OCI-LY1 (cell line): ENCODE results near the gene EEFSEC.

ENCODE experiments used
- H2AFZ ChIP-seq: fragments of 200-600 bp; sonication (generic), shearing (Covaris generic); 2 replicates; pipeline ENCODE4 v1.6.0; 2014; ENCODE audit warnings: antibody characterized with exemption, mild to moderate bottlenecking, low read length
- H3F3A ChIP-seq: fragments of 200-600 bp; sonication (generic), shearing (Covaris generic); 2 replicates; pipeline ENCODE4 v1.6.0; 2014; ENCODE audit warnings: mild to moderate bottlenecking, antibody characterized with exemption, low read length, moderate library complexity; ENCODE audit not compliant: insufficient read depth
- H3K27ac ChIP-seq: fragments of 200-600 bp; sonication (generic); 2 replicates; pipeline ENCODE4 v1.5.1; 2014; ENCODE audit warnings: low read length, mixed run types, mild to moderate bottlenecking, low read depth; ENCODE audit not compliant: poor library complexity, severe bottlenecking
- H3K27me3 ChIP-seq: fragments of 200-600 bp; sonication (generic); 2 replicates; pipeline ENCODE4 v1.6.0; 2014; ENCODE audit warnings: antibody characterized with exemption, mild to moderate bottlenecking, low read length, moderate library complexity; ENCODE audit not compliant: insufficient read depth
- H3K36me3 ChIP-seq: fragments of 200-600 bp; sonication (generic); 2 replicates; pipeline ENCODE4 v1.6.1; 2014; ENCODE audit warnings: mild to moderate bottlenecking, antibody characterized with exemption, low read length, moderate library complexity, mixed read lengths; ENCODE audit not compliant: insufficient read depth
- H3K4me1 ChIP-seq: fragments of 200-600 bp; sonication (generic); 2 replicates; pipeline ENCODE4 v1.5.1; 2014; ENCODE audit warnings: mild to moderate bottlenecking, low read length, moderate library complexity; ENCODE audit not compliant: insufficient read depth, severe bottlenecking
- H3K4me2 ChIP-seq: fragments of 200-600 bp; sonication (generic), shearing (Covaris generic); 2 replicates; pipeline ENCODE4 v1.6.1; 2014; ENCODE audit warnings: low read length
- H3K4me3 ChIP-seq: fragments of 200-600 bp; sonication (generic); 2 replicates; pipeline ENCODE4 v1.5.1; 2014; ENCODE audit warnings: low read length, low read depth, mild to moderate bottlenecking, mixed read lengths; ENCODE audit not compliant: poor library complexity, severe bottlenecking
- H3K79me2 ChIP-seq: fragments of 200-600 bp; shearing (Covaris generic); 2 replicates; pipeline ENCODE4 v1.6.1; 2016; ENCODE audit warnings: mixed run types, low read length, mixed read lengths; ENCODE audit not compliant: insufficient read depth
- H3K9ac ChIP-seq: fragments of 200-600 bp; sonication (generic), shearing (Covaris generic); 2 replicates; pipeline ENCODE4 v1.6.1; 2014; ENCODE audit warnings: mild to moderate bottlenecking, low read length, mixed read lengths
- H3K9me2 ChIP-seq: fragments of 200-600 bp; sonication (generic), shearing (Covaris generic); 2 replicates; pipeline ENCODE4 v1.6.1; 2014; ENCODE audit warnings: low read depth, mild to moderate bottlenecking, low read length, mixed read lengths
- H3K9me3 ChIP-seq: fragments of 200-600 bp; shearing (Covaris generic); 2 replicates; pipeline ENCODE4 v1.6.1; 2014; ENCODE audit warnings: low read length, mixed read lengths
- H4K20me1 ChIP-seq: fragments of 200-600 bp; sonication (generic), shearing (Covaris generic); 2 replicates; pipeline ENCODE4 v1.6.0; 2016; ENCODE audit warnings: mild to moderate bottlenecking, low read length; ENCODE audit not compliant: insufficient read depth
- EZH2 ChIP-seq: fragments of 200-600 bp; sonication (generic), shearing (Covaris generic); IDR thresholded peaks from 2 replicates; pipeline ENCODE4 v1.8.0; 2017; ENCODE audit warnings: borderline replicate concordance, mixed run types, mild to moderate bottlenecking, antibody characterized with exemption, low read length, moderate library complexity, mixed read lengths
- TF ChIP-seq, protein P1 (sequence below): fragments of 200-600 bp; sonication (generic), shearing (Covaris generic); IDR thresholded peaks from 2 replicates; pipeline ENCODE4 v1.5.1; 2017; ENCODE audit warnings: mild to moderate bottlenecking, antibody characterized with exemption, low read length, moderate library complexity, mixed read lengths

Gene EEFSEC

DNA sequence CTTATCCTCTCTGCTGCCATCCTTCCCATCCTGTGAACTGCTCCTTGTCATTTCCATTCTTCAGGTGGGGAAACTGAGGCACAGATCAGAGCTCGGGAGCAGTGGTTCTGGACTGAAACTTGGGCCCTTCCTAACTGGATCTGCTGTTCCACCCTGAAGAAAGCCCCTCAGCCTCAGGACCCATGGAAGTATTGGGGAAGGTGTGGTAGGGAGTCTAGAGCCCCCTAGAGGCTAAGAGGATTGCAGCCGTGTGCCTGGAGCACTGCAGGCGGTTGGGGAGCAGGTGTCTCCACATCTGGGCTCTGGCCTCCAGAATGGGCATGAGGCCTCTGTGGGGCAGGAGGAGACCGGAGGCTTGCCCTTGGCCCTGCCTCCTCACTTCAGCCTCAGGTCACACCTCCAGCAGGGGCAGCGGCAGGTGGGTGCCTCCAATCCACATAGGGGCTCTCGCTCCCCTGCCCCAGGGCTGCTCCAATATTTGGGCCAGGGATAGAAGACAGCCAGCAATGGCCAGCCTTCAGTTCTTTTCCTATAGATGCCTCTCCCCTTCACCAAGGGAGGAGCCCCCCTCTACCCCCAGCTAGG lies 285.3 kb downstream of the EEFSEC start:
- Histone ChIP-seq H2AFZ (no peak overlapping the region), H3K4me2 (no peak overlapping the region), H3F3A (no peaks in the 10 kb centered on the region), H3K9me2 (no peaks in the 10 kb centered on the region), H4K20me1 (no peaks in the 10 kb centered on the region), H3K9me3 (no peaks in the 10 kb centered on the region), H3K4me1 (no peaks in the 10 kb centered on the region), H3K4me3 (no peak overlapping the region), H3K9ac (no peak overlapping the region), H3K27me3 (peaks cover 23% of the 10 kb centered on the region; the same call in 1 of the 2 replicates), H3K79me2 (no peaks in the 10 kb centered on the region), H3K27ac (no peak overlapping the region), H3K36me3 (no peaks in the 10 kb centered on the region)
- TF ChIP-seq, protein P1, sequence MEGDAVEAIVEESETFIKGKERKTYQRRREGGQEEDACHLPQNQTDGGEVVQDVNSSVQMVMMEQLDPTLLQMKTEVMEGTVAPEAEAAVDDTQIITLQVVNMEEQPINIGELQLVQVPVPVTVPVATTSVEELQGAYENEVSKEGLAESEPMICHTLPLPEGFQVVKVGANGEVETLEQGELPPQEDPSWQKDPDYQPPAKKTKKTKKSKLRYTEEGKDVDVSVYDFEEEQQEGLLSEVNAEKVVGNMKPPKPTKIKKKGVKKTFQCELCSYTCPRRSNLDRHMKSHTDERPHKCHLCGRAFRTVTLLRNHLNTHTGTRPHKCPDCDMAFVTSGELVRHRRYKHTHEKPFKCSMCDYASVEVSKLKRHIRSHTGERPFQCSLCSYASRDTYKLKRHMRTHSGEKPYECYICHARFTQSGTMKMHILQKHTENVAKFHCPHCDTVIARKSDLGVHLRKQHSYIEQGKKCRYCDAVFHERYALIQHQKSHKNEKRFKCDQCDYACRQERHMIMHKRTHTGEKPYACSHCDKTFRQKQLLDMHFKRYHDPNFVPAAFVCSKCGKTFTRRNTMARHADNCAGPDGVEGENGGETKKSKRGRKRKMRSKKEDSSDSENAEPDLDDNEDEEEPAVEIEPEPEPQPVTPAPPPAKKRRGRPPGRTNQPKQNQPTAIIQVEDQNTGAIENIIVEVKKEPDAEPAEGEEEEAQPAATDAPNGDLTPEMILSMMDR: peak; percentile 83
- no peak for TF ChIP-seq EZH2

DNA sequence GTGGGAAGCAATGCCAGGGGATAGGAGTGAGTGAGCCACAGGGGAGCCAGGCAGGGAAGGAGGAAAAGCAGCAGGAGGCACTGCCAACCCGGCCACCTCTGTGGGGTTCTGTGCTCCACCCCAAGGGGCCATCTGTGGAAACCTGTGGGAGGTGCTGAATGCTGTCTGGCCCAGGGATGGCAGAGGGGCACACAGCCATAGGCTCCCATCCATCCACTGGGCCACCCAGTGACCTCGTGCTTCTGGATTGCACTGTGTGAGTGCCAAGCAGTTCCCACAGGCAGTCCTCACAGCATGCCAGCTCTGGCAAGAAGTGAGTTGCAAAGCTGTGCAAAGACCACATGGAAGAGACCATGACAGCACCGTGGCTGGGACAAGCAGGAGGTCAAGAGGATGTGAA lies 285.9 kb downstream of the EEFSEC start:
- Histone ChIP-seq H3K4me3 (no peak overlapping the region), H3K79me2 (no peaks in the 10 kb centered on the region), H3K9me2 (no peaks in the 10 kb centered on the region), H3K36me3 (no peaks in the 10 kb centered on the region), H3K4me1 (no peaks in the 10 kb centered on the region), H3K4me2 (no peak overlapping the region), H3K27me3 (peaks cover 24% of the 10 kb centered on the region; the same call in 1 of the 2 replicates), H2AFZ (no peak overlapping the region), H4K20me1 (no peaks in the 10 kb centered on the region), H3F3A (no peaks in the 10 kb centered on the region), H3K9ac (no peak overlapping the region), H3K27ac (no peak overlapping the region), H3K9me3 (no peaks in the 10 kb centered on the region)
- TF ChIP-seq, protein P1: no peak
- no peak for TF ChIP-seq EZH2

DNA sequence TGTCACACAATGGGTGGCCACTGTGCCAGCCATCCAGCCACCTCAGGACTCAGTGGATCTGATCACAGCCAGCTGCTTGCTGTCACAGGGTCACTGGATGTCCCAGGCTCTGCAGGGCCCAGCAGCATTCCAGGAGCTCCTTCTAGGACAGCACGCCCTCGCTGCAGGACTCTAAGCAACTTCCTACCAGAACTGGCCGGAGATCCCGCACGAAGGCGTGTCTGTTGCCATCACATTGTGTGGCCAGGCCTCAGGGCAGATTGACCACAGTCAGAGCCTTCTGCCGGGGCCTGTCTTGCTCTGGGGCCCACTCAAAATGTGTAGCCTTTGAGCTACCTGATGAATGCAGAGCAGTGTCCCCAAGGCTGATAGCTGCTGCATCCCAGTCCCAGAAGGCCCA lies 288.8 kb downstream of the EEFSEC start:
- no peaks in the 10 kb centered on the region for H4K20me1 ChIP-seq
- no peaks in the 10 kb centered on the region for H3K9me3 ChIP-seq
- H2AFZ ChIP-seq: no peak overlapping the region
- no peaks in the 10 kb centered on the region for H3K4me1 ChIP-seq
- peaks cover 15% of the 10 kb centered on the region; the same call in 1 of the 2 replicates for H3K27me3 ChIP-seq
- H3K79me2 ChIP-seq: no peaks in the 10 kb centered on the region
- H3K9ac ChIP-seq: no peak overlapping the region
- no peak overlapping the region for H3K27ac ChIP-seq
- no peak for TF ChIP-seq EZH2
- TF ChIP-seq, protein P1: no peak
- H3K36me3 ChIP-seq: no peaks in the 10 kb centered on the region
- no peak overlapping the region for H3K4me3 ChIP-seq
- no peaks in the 10 kb centered on the region for H3K9me2 ChIP-seq
- H3K4me2 ChIP-seq: no peak overlapping the region
- H3F3A ChIP-seq: no peaks in the 10 kb centered on the region
